T-helper 22 cell (primary cell): ENCODE measurements around the gene WFDC8.
"Not testable (repeated sequence)": the region's sequence is repeated elsewhere in the genome, so short reads cannot be mapped to it uniquely, and the experiment has no call there.

ENCODE experiments used
- DNase-seq: peaks from one replicate; pipeline ENCODE4 v3.0.0-alpha.2; 2020; ENCODE audit warnings: low read depth

WFDC8 gene

DNA sequence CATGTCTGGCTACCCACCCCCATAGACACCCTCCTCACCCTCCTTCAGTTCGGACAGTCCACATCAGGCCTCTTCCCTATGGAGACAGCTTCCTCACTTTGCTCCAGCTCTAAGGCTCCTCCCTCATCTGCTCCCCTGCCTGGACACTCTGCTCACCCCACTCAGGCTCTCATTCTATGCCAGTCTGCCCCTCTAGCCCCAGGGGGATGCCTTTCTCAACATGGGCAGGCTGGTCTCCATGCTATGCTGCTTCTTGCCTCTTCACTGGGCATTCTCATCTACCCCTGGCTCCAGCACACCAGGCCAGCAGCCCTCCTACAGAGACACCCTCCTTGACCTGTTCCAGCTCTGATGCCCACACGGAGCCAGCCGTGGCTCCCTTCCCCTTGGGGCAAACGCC lies at the start of gene WFDC8:
Gene WFDC8 (minus strand): TSS at position 101 of the 400 bp plus-strand sequence. CDS start 37 bp downstream, at position 64.
- no peak for DNase-seq

DNA sequence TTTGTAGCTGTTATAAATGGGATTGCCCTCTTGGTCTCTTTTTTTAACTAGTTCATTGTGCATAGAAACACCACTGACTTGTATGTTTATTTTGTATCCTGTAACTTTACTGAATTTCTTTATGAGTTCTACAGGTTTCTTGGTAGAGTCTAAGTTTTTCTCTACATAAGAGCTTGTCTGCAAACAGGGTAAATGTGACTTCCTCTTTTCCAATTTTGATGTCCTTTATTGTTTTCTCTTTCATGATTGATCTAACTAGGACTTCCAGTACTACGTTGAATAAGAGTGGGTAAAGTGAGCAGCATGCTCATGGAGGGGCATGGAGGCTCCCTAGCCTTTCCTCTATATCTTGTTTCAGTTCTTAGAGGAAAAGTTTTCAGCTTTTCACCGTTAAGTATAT lies 47.5 kb upstream of the WFDC8 start:
- DNase-seq: no peak

DNA sequence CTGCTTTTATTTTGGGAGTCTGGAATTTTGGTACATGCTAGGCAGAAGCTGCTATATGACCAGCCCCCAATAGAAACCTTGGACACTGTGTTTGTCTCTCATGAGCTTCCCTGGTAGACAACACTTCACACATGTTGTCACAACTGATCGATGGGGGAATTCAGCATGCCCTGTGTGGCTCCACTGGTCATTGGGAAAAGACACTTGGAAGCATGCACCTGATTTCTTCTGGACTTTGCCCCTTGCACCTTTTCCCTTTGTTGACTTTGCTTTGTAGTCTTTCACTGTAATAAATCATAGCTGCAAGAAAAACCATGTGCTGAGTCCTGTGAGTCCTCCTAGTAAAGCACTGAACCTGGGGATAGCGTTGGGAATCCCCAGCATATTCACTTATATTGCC lies 42.5 kb upstream of the WFDC8 start:
- no peak for DNase-seq

DNA sequence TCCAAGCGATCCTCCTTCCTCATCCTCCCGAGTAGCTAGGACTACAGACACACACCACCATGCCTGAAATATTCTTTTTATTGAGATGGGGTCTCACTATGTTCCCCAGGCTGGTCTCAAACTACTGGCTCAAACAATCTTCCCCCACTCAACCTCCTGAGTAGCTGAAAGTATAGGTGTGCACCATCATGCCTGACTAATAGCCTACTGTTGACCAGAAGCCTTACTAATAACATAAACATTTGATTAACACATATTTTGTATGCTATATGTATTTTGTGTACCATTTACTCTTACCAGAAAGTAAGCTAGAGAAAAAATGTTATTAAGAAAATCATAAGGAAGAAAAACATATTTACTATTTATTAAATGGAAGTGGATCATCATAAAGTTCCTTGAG lies 38.5 kb upstream of the WFDC8 start:
- DNase-seq: no peak

DNA sequence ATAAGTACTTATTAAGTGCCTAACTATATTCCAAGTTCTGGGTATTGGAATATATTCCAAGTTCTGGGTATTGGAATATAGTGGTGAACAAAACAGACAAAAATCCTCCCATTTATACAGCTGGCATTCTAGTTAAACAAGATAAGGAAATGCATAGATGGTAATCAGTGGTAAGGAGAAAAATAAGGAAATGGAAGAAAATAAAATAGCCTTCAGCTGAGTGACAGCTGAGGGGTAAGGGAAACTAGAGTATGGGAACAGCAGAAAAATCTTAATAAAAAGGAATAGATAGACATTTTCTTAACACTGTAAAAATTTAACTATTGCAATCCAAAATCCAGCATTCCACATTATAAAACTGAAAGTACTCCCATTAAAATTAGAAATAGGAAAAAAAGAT lies 33.2 kb upstream of the WFDC8 start:
- no peak for DNase-seq

DNA sequence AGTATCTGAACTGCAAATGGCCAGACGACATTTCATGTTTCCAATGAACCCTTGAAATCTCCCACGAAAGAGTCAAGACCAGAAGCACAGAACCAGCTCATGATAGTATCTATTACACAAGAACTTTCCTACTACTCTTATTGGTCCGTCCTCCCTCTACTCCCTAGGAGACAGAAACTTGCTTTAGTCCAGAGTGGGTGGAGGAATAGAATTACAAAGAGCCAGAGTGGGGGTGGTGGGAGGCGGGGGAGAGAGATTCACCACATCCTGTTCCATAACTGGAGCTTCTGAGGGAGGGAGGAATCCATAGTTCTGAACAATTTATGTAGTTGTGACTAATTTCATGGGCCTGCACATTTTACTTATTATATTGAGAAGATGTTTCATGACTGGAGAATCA lies 32.0 kb upstream of the WFDC8 start:
- DNase-seq: no peak

DNA sequence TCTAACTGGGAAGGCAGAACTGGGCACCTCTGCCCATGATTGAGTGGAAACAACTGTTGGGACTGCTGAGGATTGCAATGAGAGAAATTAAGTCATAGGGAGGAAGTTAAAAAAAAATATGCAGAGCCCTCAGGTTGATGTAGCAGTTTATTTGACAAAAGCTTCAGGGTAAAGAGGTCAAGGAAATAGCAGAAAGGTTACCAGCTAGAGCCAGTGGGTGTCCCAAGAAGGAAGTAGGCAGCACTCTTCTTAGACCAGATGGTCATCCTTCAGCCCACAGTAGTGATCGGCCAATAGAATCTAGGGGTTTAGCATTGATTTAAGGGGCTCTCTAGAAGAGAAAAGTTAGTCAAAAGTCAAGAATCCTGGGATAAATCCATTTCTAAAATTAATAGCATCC lies 28.7 kb upstream of the WFDC8 start:
- no peak for DNase-seq

DNA sequence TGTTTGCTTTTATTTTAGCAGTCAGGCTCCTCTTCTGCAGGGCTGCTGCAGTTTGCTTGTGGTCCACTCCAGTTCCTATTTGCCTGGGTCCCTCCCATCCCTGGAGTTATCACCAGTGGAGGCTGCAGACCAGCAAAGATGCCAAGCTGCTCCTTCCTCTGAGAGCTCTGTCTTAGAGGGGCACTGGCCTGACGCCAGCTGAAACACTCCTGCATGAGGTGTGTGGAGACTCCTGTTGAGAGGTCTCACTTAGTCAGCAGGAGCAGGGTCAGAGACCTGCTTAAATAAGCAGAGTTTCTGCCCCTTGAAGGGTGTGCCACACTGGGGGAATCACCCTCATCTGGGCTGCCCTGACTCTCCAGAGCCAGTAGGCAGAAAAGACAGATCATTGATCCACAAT lies 16.2 kb upstream of the WFDC8 start:
- no peak for DNase-seq

DNA sequence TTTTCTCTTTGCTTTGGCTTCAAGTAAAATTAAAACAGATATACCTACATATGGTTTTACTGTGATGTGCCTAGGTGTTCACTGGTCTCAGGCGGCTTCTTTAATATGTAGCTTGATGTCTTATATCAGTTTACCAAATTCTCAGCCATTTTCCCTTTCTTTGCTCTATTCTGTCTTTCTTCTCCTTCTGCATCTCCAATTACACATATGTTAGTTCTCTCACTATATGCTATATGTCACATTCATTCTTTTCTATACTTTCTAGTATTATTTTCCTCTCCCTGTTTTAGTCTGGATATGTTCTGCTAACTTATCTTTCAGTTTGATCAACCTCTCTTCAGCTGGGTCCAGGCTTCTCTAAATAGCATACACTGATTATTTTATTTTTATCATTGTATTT lies 14.4 kb upstream of the WFDC8 start:
- DNase-seq: no peak

DNA sequence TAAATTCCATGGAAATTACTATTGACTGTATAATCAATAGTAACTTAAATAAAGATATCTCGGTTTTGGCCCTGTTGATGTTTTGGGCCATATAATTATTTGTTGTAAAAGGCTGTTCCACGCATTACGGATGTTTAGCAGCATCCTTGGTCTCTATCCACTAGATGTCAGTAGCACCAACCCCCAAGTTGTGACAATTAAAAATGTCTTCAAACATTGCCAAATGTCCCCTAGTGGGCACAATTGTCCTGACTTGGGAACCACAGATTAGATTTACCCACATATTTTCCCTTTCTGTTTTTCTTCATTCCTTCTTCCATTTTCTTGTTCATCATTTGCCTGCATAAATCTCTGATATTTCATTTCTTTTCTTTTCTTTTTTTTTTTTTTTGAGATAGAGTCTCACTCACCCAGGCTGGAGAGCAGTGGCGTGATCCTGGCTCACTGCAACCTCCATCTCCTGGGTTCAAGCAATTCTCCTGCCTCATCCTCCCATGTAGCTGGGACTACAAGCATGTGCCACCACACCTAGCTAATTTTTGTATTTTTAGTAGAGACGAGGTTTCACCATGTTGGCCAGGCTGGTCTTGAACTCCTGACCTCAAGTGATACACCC lies 13.6 kb upstream of the WFDC8 start:
- no peak for DNase-seq

DNA sequence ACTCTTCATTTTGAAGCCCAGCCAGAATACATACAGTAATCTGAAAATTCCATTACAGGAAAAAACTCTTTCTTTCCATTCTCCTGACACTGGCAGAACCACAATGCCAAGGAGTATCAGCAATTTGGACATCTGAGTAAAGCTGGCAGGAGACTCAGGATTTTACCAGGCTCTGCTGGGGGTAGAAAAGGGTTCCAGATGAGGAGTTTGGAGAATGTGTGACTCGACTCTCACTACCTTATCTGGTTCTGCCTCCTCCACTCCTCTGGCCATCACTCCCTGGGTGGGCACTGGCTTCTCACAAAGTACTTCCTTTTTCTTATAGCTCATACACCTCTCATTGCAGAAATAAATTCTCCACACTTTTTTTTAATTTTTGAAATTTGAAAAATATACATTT lies 10.6 kb upstream of the WFDC8 start:
- DNase-seq: no peak

DNA sequence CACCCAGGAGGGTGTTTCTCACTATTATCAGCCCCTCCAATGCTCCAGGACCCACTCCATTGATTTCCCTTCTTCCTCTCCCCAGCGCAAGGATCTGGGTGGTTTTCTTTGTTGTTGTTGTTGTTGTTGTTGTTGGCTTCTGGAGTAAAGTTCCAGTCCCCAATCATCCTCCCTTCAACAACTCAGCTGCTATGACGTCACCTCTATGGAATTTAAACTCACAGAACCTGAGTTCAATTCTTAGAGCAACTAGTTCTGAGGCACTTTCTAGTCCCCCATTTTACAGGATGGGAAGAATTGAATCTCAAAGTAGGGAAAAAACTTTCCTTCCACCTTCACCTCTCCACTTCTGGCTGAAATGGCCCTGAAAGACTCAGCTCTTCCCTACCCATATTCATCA lies 9.7 kb upstream of the WFDC8 start:
- no peak for DNase-seq

DNA sequence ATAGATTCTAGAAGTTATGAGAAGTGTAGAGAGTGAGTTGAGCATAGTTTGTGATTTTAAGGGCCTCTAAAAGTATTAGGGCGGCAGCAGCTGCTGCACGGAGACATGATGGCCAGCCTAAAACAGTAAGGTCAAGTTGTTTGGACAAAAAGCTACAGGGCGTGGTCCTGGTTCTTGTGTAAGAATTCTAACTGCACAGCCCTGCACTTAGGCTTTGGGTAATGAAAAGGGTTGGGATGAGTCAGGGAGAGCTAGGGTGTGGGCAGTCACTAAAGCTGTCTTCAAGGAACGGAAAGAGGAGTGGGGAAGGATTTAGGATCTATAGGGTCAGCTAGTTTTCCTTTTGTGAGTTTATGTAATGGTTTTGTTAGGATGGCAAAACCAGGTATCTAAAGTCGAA lies 6.9 kb upstream of the WFDC8 start:
- not testable (repeated sequence) for DNase-seq

DNA sequence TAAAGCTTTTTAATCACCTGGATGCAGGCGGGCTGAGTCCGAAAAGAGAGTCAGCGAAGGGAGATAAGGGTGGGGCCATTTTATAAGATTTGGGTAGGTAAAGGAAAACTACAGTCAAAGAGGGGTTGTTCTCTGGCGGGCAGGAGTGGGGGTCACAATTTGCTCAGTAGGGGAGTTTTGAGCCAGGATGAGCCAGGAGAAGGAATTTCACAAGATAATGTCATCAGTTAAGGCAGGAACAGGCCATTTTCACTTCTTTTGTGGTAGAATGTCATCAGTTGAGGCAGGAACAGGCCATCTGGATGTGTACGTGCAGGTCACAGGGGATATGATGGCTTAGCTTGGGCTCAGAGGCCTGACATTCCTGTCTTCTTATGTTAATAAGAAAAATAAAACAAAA lies 5.2 kb upstream of the WFDC8 start:
- DNase-seq: not testable (repeated sequence)

DNA sequence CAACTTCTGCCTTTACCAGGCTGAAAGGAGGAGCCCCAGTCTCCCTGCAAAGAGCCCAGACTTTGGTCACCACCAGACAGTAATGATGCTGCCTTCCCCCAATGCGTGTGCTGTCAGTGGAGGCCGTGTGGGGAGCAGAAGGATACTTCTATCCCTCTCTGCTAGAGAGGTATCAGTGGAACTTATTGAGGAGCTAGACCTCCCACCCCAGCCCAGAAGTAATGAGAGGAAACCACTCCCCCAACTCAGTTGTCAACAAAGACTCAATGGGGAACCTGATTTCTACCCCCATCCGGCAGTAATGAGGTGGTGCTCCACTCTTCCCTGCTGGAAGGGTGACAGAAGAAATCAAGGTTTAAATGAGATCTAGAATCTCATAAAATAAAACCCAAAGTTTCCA lies 4.4 kb upstream of the WFDC8 start:
- DNase-seq: no peak

DNA sequence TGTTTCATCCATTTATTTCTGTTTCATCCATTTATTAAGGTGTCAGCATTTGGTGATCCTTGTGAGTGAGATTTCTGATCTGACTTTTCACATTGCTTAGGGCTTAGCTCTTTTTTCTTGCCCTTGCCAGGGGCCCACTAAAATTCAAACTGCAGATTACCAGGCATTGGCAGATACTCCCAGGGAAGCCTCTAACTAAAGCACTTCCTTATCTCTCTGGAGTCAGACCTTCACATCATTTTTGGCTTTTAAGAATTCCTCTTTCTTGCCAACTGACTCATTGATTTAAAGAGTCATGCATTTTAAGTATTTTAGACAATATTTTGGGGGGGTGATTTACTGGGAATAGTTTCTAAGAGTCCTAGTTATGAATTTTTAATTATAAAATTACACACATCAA lies 2.6 kb upstream of the WFDC8 start:
- DNase-seq: no peak

DNA sequence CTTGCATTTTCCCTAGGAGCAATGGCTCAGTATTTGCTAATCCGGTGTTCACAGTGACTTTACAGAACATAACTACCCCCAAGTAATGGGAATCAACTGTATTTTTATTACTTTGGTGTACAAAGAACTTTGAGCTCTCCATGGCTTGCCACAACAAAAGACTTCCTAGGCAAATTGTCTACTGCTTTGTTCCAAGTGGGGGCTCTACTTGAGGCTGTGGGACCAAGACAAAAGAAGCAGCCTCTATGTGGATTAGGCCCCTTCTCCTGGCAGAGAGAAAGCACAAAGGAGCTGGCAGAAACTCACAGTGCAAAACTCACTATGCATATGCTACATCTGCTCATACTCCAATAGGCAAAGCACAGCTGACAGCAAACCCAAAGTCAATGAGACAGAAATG lies 853 bp downstream of the WFDC8 start:
- DNase-seq: no peak

DNA sequence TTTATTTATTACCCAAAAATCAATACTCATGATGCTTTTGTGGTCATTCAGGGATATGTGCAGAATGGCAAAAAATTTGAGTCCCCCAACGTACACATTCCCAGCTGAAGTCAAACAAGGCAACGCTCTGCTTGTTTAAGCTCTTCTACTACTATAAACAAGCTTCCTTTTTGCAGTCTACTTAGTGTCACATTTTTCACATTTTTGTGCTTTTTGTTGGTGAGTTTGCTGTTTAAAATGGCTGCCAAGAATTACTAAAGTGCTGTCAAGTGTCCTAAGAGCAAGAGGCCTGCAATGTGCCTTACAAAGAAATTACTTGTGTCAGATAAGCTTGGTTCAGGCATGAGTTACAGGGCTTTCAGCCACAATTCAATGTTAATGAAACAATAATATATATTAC lies 2.1 kb downstream of the WFDC8 start:
- no peak for DNase-seq

DNA sequence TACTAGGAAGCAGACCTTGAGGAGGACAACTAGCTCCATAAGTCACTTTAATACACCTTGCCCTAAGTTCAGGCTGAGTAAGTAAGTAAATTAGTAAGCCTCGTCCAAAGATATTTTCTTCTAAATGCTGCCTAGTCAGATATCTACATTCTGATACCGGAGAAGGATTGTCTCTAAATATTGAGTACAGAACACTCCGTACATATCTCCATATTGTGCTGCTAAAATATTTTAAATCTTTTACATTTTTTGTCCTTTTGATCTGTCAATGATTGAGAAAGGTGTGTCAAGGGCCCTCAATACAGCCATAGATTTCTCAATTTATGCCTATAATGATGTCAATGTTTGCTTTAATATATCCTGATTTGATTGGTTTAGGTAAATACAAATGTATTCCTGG lies 3.2 kb downstream of the WFDC8 start:
- DNase-seq: no peak

DNA sequence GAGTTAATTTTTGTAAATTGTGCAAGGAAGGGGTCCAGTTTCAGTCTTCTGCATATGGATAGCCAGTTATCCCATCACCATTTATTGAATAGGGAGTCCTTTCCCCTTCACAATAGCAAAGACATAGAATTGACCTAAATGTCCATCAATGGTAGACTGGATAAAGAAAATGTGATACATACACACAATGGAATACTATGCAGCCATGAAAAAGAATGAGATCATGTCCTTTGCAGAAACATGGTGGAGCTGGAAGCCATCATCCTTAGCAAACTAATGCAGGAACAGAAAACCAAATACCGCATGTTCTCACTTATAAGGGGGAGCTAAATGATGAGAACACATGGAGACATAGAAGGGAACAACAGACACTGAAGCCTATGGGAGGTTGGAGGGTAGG lies 9.4 kb downstream of the WFDC8 start:
- DNase-seq: not testable (repeated sequence)

DNA sequence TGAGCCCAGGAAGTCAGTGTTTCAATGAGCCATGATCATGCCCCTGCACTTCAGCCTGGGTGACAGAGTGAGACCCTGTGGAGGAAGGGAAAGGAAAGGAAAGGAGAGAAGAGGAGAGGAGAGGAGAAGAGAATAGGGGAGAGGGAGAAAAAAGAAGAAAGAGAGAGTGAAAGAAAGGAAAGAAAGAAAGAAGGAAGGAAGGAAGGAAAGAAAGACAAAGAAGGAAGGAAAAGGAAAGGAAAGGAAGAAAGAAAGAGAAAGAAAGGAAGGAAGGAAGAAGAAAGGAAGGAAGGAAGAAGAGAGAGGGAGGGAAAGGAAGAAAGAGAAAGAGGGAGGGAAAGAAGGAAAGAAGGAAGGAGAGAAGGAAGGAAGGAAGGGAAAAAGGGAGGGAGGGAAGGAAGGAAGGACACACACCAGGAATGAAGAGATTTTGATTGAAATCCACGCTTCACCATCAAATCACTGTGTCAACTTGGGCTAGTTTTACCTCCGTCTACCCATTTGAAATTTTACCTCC lies 14.3 kb downstream of the WFDC8 start:
- DNase-seq: no peak

DNA sequence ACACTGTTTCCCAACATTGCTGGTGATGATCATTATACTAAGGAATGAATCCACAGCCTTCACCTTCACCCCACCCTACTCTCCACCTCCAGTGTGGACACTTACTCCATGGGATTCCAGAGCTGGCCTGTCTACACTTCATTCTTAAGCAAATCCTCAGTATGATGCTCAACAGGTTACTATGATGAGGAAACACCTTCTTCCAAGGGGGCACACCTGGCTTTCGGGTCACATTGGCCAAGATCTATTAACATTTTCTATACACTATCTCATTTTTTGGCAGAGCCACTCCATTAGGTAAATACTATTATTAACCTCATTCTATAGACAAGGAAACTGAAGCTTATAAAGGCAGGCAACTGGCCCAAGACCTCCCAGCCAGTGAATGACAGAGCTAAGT lies 23.9 kb downstream of the WFDC8 start:
- no peak for DNase-seq

DNA sequence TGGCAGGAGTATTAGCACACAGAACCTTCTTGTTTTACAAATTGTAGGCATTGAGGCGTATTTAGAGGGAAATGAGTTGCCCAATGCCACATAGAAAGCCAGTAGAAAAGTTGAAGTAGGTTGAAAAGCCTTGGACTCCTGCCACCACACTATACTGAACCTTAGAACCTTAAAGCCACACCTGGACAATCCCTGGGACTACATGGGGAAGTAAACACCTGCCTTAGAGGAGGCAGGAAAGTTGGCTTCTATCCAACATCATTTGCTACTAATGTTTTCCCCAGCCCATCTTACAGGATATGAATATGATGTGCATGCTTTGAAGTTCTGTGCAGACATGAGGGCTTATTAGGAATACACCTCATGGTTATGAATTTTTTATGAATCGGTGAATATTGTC lies 26.6 kb downstream of the WFDC8 start:
- DNase-seq: no peak

DNA sequence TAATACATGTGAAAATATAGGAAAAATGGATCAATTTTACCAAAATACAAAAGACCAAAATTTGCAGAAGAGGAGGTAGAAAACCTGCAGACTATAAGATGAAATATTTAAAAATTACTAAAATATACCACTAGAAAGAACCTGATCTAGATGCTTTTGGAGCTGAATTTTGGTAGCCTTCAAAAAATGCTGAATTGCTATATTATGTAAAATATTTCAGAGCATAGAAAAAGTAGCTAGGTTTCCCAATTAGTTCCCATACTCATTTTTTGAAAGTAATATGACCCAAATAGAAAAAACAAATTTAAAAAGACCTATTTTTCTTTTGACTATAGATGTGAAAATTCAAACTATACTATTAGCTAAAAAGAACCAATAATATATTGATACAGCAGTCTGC lies 28.3 kb downstream of the WFDC8 start:
- no peak for DNase-seq

DNA sequence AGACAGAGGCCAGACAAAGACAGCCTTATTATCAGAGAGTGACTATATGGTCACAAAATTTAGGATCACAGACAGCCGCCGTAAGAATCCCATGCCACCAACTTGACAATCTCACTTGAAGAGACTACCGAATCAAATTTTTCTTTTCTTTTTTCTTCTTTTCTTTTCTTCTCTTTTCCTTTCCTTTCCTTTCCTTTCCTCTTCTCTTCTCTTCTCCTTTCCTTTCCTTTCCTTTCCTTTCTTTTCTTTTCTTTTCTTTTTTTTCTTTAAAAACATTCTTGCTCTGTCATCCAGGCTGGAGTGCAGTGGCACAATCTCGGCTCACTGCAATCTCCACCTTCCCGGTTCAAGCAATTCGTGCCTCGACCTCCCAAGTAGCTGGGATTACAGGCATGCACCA lies 30.7 kb downstream of the WFDC8 start:
- DNase-seq: no peak
